Loucy (cell line): ENCODE results near the gene FGGY.

Experiments
- H2AFZ ChIP-seq: fragments of 200-600 bp; sonication (generic); 2 replicates; pipeline ENCODE4 v1.6.0; 2016; ENCODE audit warnings: antibody characterized with exemption, mild to moderate bottlenecking, low read length, moderate library complexity
- H3F3A ChIP-seq: fragments of 200-600 bp; 2 replicates; pipeline ENCODE4 v1.6.0; 2016; ENCODE audit warnings: antibody characterized with exemption, low read depth, mild to moderate bottlenecking
- H3K27me3 ChIP-seq: fragments of 200-600 bp; sonication (generic); 2 replicates; pipeline ENCODE4 v1.6.1; 2014; ENCODE audit warnings: low read length, mild to moderate bottlenecking; ENCODE audit not compliant: insufficient read depth, poor library complexity, severe bottlenecking
- H3K36me3 ChIP-seq: fragments of 200-600 bp; sonication (generic); 2 replicates; pipeline ENCODE4 v1.6.1; 2016; ENCODE audit warnings: low read length; ENCODE audit not compliant: insufficient read depth
- H3K4me1 ChIP-seq: fragments of 200-600 bp; sonication (generic); 2 replicates; pipeline ENCODE4 v1.5.1; 2014; ENCODE audit warnings: low read length, mild to moderate bottlenecking; ENCODE audit not compliant: insufficient read depth, poor library complexity, severe bottlenecking
- H3K4me2 ChIP-seq: fragments of 200-600 bp; sonication (generic); 2 replicates; pipeline ENCODE4 v1.6.0; 2014; ENCODE audit warnings: antibody characterized with exemption, low read length, low read depth, mild to moderate bottlenecking; ENCODE audit not compliant: poor library complexity, severe bottlenecking
- H3K4me3 ChIP-seq: fragments of 200-600 bp; sonication (generic); 2 replicates; pipeline ENCODE4 v1.5.1; 2014; ENCODE audit warnings: low read length, mild to moderate bottlenecking, mixed read lengths; ENCODE audit not compliant: poor library complexity, severe bottlenecking
- H3K79me2 ChIP-seq: fragments of 200-600 bp; sonication (generic); 2 replicates; pipeline ENCODE4 v1.6.1; 2014; ENCODE audit warnings: low read length; ENCODE audit not compliant: insufficient read depth
- H3K9ac ChIP-seq: fragments of 200-600 bp; sonication (generic); 2 replicates; pipeline ENCODE4 v1.6.0; 2014; ENCODE audit warnings: mild to moderate bottlenecking, low read depth, low read length, moderate library complexity; ENCODE audit not compliant: poor library complexity, severe bottlenecking
- H3K9me2 ChIP-seq: fragments of 200-600 bp; sonication (generic); replicated peaks from 2 replicates; pipeline ENCODE4 v1.6.1; 2016; ENCODE audit warnings: low read depth, low read length, mixed read lengths
- H3K9me3 ChIP-seq: fragments of 200-600 bp; sonication (generic); 2 replicates; pipeline ENCODE4 v1.6.1; 2014; ENCODE audit warnings: mild to moderate bottlenecking, antibody characterized with exemption, low read length, low read depth; ENCODE audit not compliant: insufficient read depth
- H4K20me1 ChIP-seq: fragments of 200-600 bp; sonication (generic); 2 replicates; pipeline ENCODE4 v1.6.0; 2014; ENCODE audit warnings: antibody characterized with exemption, low read length, mild to moderate bottlenecking; ENCODE audit not compliant: insufficient read depth, poor library complexity, severe bottlenecking
- CTCF ChIP-seq: fragments of 200-600 bp; sonication (generic); conservative IDR thresholded peaks from 2 replicates; pipeline ENCODE4 v1.5.1; 2014; ENCODE audit warnings: mild to moderate bottlenecking, antibody characterized with exemption, low read length
- EZH2phosphoT487 ChIP-seq: fragments of 200-600 bp; IDR thresholded peaks from 2 replicates; pipeline ENCODE4 v1.6.1; 2018; ENCODE audit warnings: antibody characterized with exemption, mild to moderate bottlenecking, moderate library complexity, borderline replicate concordance

Gene FGGY

GRCh38 chr1:59683197-59683596 is 386.3 kb downstream of the FGGY start:
- no peaks in the 10 kb centered on the region for H3K9me2 ChIP-seq
- no peaks in the 10 kb centered on the region for H3F3A ChIP-seq
- H3K9me3 ChIP-seq: no peaks in the 10 kb centered on the region
- H3K4me2 ChIP-seq: no peak overlapping the region
- H3K27me3 ChIP-seq: no peaks in the 10 kb centered on the region
- no peak overlapping the region for H3K9ac ChIP-seq
- H3K36me3 ChIP-seq: no peaks in the 10 kb centered on the region
- no peak overlapping the region for H2AFZ ChIP-seq
- H3K4me1 ChIP-seq: peaks cover 7% of the 10 kb centered on the region
- H4K20me1 ChIP-seq: no peaks in the 10 kb centered on the region
- TF ChIP-seq EZH2phosphoT487: no peak
- TF ChIP-seq CTCF: no peak
- no peak overlapping the region for H3K4me3 ChIP-seq
- no peaks in the 10 kb centered on the region for H3K79me2 ChIP-seq

- H3F3A ChIP-seq: no peaks in the 10 kb centered on the region
- H3K79me2 ChIP-seq: no peaks in the 10 kb centered on the region
- TF ChIP-seq EZH2phosphoT487 (no peak), CTCF (no peak)
- H3K9me2 ChIP-seq: no peaks in the 10 kb centered on the region
- no peaks in the 10 kb centered on the region for H3K36me3 ChIP-seq
- no peak overlapping the region for H3K9ac ChIP-seq
- no peak overlapping the region for H2AFZ ChIP-seq
- no peak overlapping the region for H3K4me2 ChIP-seq
- no peaks in the 10 kb centered on the region for H3K27me3 ChIP-seq
- H3K4me1 ChIP-seq: no peaks in the 10 kb centered on the region
- no peaks in the 10 kb centered on the region for H3K9me3 ChIP-seq
- H4K20me1 ChIP-seq: no peaks in the 10 kb centered on the region
- H3K4me3 ChIP-seq: no peak overlapping the region
Measured at GRCh38 chr1:59684698-59685097, 387.8 kb downstream of the FGGY start.

GRCh38 chr1:59685101-59685500 is 388.2 kb downstream of the FGGY start:
- H3K27me3 ChIP-seq: no peaks in the 10 kb centered on the region
- TF ChIP-seq EZH2phosphoT487 (no peak), CTCF (no peak)
- H3K36me3 ChIP-seq: no peaks in the 10 kb centered on the region
- H3K79me2 ChIP-seq: no peaks in the 10 kb centered on the region
- H2AFZ ChIP-seq: no peak overlapping the region
- H3K9me2 ChIP-seq: no peaks in the 10 kb centered on the region
- no peak overlapping the region for H3K4me2 ChIP-seq
- H4K20me1 ChIP-seq: no peaks in the 10 kb centered on the region
- H3F3A ChIP-seq: no peaks in the 10 kb centered on the region
- H3K9me3 ChIP-seq: no peaks in the 10 kb centered on the region
- H3K4me3 ChIP-seq: no peak overlapping the region
- no peaks in the 10 kb centered on the region for H3K4me1 ChIP-seq
- no peak overlapping the region for H3K9ac ChIP-seq
